ENCODE data around the gene NOTCH3. TPM values are rescaled to one million over a fixed set of nuclear protein-coding genes. Genes with fewer than 3 reads are reported as not detected.
A peak's percentile ranks its signal among the peaks of the same experiment; 100 is the strongest.

The NOTCH3 gene
- total RNA-seq, 1 donor = 51.8 TPM

DNA sequence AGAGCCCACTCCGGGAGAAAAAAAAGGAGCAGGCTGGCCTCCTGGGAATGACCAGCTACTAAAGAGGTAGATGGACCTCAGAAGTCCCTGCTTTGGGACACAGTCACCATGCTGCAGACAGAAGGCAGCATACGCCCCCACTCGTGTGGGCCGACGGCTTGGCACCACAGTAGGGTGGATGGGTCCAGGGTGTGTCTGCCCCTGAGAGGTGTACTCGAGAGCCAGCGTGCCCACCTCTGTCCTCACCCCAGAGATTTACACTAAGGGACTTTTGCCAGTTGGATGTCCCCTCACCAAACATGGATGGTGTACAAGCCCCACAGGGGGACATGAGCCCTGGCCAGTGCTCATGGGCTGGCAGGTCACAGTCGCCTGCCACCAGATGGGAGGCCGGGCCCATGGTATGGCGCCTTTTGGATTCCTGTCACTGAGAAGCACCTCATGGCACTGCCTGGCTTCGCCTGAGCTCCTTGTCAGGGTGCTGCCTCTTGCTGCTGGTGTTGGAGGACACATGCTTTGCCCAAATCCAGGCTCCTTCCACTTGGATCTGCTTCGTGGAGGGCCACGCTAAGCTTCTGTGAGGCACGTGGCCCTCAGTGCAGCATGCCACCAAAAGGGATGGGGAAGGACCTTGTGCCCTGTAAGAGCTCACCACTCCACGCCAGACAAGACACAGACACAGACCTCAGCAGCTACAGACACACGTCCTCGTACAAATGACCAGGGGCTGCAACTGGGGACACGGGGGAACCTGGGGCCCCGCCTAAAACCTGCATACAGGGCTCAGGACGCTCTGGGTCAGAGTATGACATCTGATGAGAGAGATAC is 44.8 kb upstream of the NOTCH3 start:
- Histone ChIP-seq H4K20me1 (ENCODE audit: insufficient read depth, low read length) (peaks cover 29% of the 10 kb centered on the region), H3K4me2 (ENCODE audit: insufficient read depth, low read length) (no peak overlapping the region), H3K9me3 (ENCODE audit: low read depth, low read length) (no peaks in the 10 kb centered on the region), H3K79me2 (ENCODE audit: insufficient read depth, low read length) (peaks cover 62% of the 10 kb centered on the region), H2AFZ (ENCODE audit: low read length) (no peak overlapping the region), H3K4me1 (ENCODE audit: insufficient read depth, low read length) (peaks cover 38% of the 10 kb centered on the region), H3K36me3 (ENCODE audit: insufficient read depth, low read length) (peaks cover 58% of the 10 kb centered on the region), H3K27me3 (ENCODE audit: insufficient read depth, low read length) (no peaks in the 10 kb centered on the region), H3K27ac (ENCODE audit: low read depth, low read length) (peak overlapping the region; percentile 100), H3K4me3 (ENCODE audit: insufficient read depth, low read length) (no peak overlapping the region)
- peak; percentile 76 for DNase-seq (ENCODE audit: insufficient read length, low spot score, missing footprints)
- TF ChIP-seq, protein P1, sequence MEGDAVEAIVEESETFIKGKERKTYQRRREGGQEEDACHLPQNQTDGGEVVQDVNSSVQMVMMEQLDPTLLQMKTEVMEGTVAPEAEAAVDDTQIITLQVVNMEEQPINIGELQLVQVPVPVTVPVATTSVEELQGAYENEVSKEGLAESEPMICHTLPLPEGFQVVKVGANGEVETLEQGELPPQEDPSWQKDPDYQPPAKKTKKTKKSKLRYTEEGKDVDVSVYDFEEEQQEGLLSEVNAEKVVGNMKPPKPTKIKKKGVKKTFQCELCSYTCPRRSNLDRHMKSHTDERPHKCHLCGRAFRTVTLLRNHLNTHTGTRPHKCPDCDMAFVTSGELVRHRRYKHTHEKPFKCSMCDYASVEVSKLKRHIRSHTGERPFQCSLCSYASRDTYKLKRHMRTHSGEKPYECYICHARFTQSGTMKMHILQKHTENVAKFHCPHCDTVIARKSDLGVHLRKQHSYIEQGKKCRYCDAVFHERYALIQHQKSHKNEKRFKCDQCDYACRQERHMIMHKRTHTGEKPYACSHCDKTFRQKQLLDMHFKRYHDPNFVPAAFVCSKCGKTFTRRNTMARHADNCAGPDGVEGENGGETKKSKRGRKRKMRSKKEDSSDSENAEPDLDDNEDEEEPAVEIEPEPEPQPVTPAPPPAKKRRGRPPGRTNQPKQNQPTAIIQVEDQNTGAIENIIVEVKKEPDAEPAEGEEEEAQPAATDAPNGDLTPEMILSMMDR (IDR thresholded peaks at IDR 0.05; ENCODE audit: extremely low read depth, low read depth, low read length) = no peak

DNA sequence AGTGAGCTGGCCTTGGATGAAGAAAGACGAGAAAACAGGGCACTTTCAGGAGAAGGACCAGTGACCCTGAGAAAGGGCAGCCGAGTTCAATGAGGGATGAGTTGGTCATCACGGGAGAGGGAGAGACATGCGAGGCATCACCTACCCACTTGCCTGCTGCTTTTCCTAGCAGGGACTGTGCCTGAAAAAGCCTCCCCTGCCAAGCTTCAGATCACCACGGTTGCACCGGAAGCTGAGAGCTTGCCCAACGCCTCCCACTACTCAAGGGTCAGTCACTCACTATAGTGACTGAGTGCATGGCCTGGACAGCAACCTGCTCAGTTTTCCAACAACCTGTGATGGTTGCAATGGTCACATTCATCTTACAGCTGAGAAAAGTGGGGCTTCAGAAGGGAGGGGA is 44.0 kb upstream of the NOTCH3 start:
- peaks cover 30% of the 10 kb centered on the region for H3K4me1 ChIP-seq (ENCODE audit: insufficient read depth, low read length)
- H3K4me2 ChIP-seq (ENCODE audit: insufficient read depth, low read length) = no peak overlapping the region
- H3K79me2 ChIP-seq (ENCODE audit: insufficient read depth, low read length) = peaks cover 62% of the 10 kb centered on the region
- peak; percentile 63 for DNase-seq (ENCODE audit: insufficient read length, low spot score, missing footprints)
- no peaks in the 10 kb centered on the region for H3K27me3 ChIP-seq (ENCODE audit: insufficient read depth, low read length)
- no peak overlapping the region for H3K4me3 ChIP-seq (ENCODE audit: insufficient read depth, low read length)
- peak overlapping the region; percentile 100 for H3K27ac ChIP-seq (ENCODE audit: low read depth, low read length)
- no peaks in the 10 kb centered on the region for H3K9me3 ChIP-seq (ENCODE audit: low read depth, low read length)
- H3K36me3 ChIP-seq (ENCODE audit: insufficient read depth, low read length) = peaks cover 63% of the 10 kb centered on the region
- TF ChIP-seq, protein P1 (IDR thresholded peaks at IDR 0.05; ENCODE audit: extremely low read depth, low read depth, low read length) = no peak
- H2AFZ ChIP-seq (ENCODE audit: low read length) = no peak overlapping the region
- peaks cover 27% of the 10 kb centered on the region for H4K20me1 ChIP-seq (ENCODE audit: insufficient read depth, low read length)

DNA sequence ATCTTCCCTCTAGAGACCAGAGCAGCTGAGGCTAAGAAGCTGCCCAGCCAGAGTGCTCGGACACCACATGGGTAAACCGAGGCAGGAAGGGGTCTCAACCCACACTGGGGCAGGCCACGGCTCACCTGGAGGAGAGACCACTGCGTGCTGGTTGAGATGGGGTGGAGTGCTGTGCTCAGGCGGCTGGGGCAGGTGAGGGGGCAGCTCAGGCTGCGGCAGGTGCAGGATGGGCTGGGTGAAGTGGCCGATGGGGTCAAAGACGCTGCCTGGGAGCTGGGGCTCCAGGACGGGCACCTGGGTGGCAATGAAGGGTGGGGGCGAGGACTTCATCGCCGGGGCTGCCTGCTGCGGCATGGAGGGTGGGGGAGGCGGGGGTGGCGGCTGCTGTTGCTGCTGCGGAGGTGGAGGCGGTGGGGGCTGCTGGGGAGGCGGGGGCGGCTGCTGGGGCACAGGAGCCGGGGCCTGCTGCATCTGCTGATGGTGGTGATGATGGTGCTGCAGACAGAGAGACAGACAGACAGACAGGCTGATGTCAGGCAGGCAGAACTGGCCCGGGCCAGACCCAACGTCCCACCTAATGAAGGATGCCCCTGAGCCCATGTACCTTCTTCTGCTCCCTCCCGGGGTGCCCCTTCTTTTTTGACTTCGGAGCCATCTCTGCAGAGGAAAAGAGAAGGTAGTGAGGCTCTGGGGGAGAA is 43.5 kb upstream of the NOTCH3 start:
- Histone ChIP-seq H3K27me3 (ENCODE audit: insufficient read depth, low read length) (no peaks in the 10 kb centered on the region), H3K27ac (ENCODE audit: low read depth, low read length) (peak overlapping the region; percentile 4), H3K9me3 (ENCODE audit: low read depth, low read length) (no peaks in the 10 kb centered on the region), H3K36me3 (ENCODE audit: insufficient read depth, low read length) (peaks cover 69% of the 10 kb centered on the region), H3K4me1 (ENCODE audit: insufficient read depth, low read length) (peaks cover 24% of the 10 kb centered on the region), H3K4me3 (ENCODE audit: insufficient read depth, low read length) (no peak overlapping the region), H3K79me2 (ENCODE audit: insufficient read depth, low read length) (peaks cover 60% of the 10 kb centered on the region), H4K20me1 (ENCODE audit: insufficient read depth, low read length) (peaks cover 27% of the 10 kb centered on the region), H2AFZ (ENCODE audit: low read length) (no peak overlapping the region), H3K4me2 (ENCODE audit: insufficient read depth, low read length) (no peak overlapping the region)
- TF ChIP-seq, protein P1 (IDR thresholded peaks at IDR 0.05; ENCODE audit: extremely low read depth, low read depth, low read length) = no peak
- peak; percentile 83 for DNase-seq (ENCODE audit: insufficient read length, low spot score, missing footprints)

Data from osteoblast (primary cell).